Prostate gland (tissue), 2 donors: ENCODE measurements around the gene CSNK1G2.

Experiments
- CTCF ChIP-seq, 4 experiments: fragments of 200-600 bp in 2 of 4; fragments of 450-650 bp in 2 of 4; sonication (generic) in 2 of 4; IDR thresholded peaks; 1 replicate in 3 of 4; 2 replicates in 1 of 4; pipeline ENCODE4 v1.5.1; 2016 to 2019; ENCODE audit warnings: antibody characterized with exemption in 4 of 4, mild to moderate bottlenecking in 2 of 4, moderate library complexity in 2 of 4
- POLR2A ChIP-seq: fragments of 450-650 bp; IDR thresholded peaks from one replicate; pipeline ENCODE4 v1.6.1; 2016; ENCODE audit warnings: antibody characterized with exemption, mild to moderate bottlenecking
- POLR2AphosphoS5 ChIP-seq: sonication (generic); formaldehyde crosslinking; IDR thresholded peaks from one replicate; pipeline ENCODE4 v1.6.1; 2017; ENCODE audit warnings: antibody characterized with exemption

GRCh38 chr19:2026770-2027169, 85.8 kb downstream of the CSNK1G2 start:
- TF ChIP-seq POLR2A (no peak), CTCF (IDR thresholded peaks at IDR 0.05) (no peak), POLR2AphosphoS5 (no peak)
